ENCODE results near the gene FFAR3. TPM values are rescaled to one million over a fixed set of nuclear protein-coding genes. Genes with fewer than 3 reads are reported as not detected.
"Not testable (repeated sequence)": the region's sequence is repeated elsewhere in the genome, so short reads cannot be mapped to it uniquely, and the experiment has no call there.

FFAR3 gene
- total RNA-seq, 1 donor from 2014 or later: not detected

DNA sequence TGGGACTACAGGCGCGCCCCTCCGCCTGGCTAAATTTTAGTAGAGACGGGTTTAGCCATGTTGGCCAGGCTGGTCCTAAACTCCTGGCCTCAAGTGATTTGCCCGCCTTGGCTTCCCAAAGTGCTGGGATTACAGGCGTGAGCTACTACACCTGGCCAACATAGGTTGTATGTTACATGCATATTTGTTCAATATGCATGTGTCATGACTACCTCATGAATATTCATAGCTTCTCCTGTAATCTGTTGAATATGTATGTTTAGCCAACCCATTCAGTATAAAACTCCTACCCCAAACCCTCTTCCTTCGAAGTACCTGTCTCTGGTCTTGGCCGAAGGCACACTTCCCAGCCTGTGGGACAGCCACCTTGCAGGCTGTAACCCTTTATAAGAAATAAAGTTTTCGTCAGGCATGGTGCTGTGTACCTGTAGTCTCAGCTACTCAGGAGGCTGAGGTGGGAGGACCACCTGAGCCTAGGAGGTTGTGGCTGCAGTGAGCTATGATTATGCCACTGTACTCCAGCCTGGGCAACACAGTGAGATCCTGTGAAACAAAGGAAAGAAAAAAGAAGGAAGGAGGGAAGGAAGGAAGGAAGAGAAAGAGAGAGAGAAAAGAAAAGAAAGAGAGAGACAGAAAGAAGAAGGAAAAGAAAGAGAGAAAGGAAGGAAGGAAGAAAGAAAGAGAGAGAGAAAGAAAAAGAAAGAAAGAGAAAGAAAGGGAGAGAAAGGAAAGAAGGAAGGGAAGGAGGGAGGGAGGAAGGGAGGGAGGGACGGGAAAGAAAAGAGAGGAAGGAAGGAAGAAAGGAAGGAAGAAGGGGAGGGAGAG is 41.9 kb downstream of the FFAR3 start:
- intact Hi-C loops (cut with DNase I): no loop called here
- H3K4me1 ChIP-seq: no peaks in the 10 kb centered on the region
- no peaks in the 10 kb centered on the region for H3K9me3 ChIP-seq
- no peak overlapping the region for H3K27ac ChIP-seq
- no peaks in the 10 kb centered on the region for H3K36me3 ChIP-seq
- DNase-seq (no peak), ATAC-seq (no peak)
- TF ChIP-seq, protein P1, sequence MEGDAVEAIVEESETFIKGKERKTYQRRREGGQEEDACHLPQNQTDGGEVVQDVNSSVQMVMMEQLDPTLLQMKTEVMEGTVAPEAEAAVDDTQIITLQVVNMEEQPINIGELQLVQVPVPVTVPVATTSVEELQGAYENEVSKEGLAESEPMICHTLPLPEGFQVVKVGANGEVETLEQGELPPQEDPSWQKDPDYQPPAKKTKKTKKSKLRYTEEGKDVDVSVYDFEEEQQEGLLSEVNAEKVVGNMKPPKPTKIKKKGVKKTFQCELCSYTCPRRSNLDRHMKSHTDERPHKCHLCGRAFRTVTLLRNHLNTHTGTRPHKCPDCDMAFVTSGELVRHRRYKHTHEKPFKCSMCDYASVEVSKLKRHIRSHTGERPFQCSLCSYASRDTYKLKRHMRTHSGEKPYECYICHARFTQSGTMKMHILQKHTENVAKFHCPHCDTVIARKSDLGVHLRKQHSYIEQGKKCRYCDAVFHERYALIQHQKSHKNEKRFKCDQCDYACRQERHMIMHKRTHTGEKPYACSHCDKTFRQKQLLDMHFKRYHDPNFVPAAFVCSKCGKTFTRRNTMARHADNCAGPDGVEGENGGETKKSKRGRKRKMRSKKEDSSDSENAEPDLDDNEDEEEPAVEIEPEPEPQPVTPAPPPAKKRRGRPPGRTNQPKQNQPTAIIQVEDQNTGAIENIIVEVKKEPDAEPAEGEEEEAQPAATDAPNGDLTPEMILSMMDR (IDR thresholded peaks at IDR 0.05): no peak
- no peak overlapping the region for H3K4me3 ChIP-seq
- H3K27me3 ChIP-seq (ENCODE audit: low read depth): no peaks in the 10 kb centered on the region

DNA sequence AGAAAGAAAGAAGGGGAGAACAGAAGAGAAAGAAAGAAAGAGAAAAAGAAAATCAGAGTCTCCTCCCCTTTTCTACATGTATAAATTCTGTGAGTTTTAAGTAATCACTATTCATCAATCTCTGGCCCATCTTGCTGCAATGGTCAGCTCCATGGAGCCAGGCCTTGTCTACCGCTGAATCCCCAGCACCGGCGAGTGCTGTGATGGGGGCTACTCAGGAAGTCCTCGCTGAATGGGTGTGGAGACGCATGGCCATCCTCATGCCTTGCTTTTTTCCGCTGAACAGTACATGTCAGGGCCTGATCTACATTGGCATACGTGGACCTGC is 42.5 kb downstream of the FFAR3 start:
- H3K27me3 ChIP-seq (ENCODE audit: low read depth): no peaks in the 10 kb centered on the region
- no peak for DNase-seq
- TF ChIP-seq, protein P1 (IDR thresholded peaks at IDR 0.05): no peak
- no peak for ATAC-seq
- H3K9me3 ChIP-seq: no peaks in the 10 kb centered on the region
- H3K4me3 ChIP-seq: no peak overlapping the region
- H3K4me1 ChIP-seq: no peaks in the 10 kb centered on the region
- intact Hi-C loops (cut with DNase I): no loop called here
- no peak overlapping the region for H3K27ac ChIP-seq
- no peaks in the 10 kb centered on the region for H3K36me3 ChIP-seq

DNA sequence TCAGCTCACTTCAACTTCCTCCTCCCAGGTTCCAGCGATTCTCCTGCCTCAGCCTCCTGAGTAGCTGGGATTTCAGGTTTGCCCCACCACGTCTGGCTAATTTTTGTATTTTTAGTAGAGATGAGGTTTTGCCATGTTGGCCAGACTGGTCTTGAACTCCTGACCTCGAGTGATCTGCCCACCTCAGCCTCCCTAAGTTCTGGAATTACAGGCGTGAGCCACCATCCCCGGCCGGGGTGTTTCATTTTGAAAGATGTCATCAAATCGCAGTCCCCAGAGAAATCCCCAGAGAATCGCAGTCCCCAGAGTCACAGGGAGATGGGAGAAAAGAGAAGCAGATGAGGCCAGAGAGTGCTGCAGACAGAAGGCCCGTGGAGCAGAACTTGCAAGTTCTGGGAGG is 43.2 kb downstream of the FFAR3 start:
- H3K27me3 ChIP-seq (ENCODE audit: low read depth); H3K9me3 ChIP-seq; DNase-seq; H3K4me1 ChIP-seq; H3K36me3 ChIP-seq; intact Hi-C loops (cut with DNase I); H3K4me3 ChIP-seq; H3K27ac ChIP-seq; ATAC-seq: not testable (repeated sequence)

DNA sequence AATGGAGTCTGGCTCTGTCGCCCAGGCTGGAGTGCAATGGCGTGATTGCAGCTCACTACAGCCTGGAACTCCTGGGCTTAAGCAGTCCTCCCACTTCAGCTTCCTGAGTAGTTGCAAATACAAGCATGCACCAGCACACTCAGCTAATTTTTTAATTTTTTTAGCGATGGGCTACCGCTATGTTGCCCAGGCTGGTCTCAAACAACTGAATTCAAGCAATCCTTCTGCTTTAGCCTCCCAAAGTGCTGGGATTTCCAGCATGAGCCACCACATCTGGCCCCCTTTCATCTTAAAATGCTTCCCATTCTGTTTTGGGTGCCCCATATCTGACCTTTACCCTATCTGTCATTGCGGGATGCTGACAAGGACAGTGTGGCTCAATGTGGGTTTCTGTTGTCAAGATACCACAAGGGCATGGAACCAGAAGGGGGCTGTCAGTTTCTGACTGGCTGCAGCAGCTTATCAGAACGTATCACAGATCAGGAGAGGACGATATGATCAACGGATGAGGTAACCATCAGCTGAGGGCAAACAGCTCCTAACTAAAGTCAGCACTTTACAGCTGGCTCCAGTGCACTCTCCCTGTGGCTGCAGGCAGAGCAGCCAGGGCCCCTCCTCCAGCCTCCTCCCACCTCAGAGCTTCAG is 45.0 kb downstream of the FFAR3 start:
- intact Hi-C loops (cut with DNase I): no loop called here
- H3K27me3 ChIP-seq (ENCODE audit: low read depth): no peaks in the 10 kb centered on the region
- no peaks in the 10 kb centered on the region for H3K36me3 ChIP-seq
- no peak overlapping the region for H3K27ac ChIP-seq
- no peak for ATAC-seq
- H3K4me3 ChIP-seq: no peak overlapping the region
- no peaks in the 10 kb centered on the region for H3K4me1 ChIP-seq
- H3K9me3 ChIP-seq: no peaks in the 10 kb centered on the region
- no peak for DNase-seq
- TF ChIP-seq, protein P1 (IDR thresholded peaks at IDR 0.05): no peak

DNA sequence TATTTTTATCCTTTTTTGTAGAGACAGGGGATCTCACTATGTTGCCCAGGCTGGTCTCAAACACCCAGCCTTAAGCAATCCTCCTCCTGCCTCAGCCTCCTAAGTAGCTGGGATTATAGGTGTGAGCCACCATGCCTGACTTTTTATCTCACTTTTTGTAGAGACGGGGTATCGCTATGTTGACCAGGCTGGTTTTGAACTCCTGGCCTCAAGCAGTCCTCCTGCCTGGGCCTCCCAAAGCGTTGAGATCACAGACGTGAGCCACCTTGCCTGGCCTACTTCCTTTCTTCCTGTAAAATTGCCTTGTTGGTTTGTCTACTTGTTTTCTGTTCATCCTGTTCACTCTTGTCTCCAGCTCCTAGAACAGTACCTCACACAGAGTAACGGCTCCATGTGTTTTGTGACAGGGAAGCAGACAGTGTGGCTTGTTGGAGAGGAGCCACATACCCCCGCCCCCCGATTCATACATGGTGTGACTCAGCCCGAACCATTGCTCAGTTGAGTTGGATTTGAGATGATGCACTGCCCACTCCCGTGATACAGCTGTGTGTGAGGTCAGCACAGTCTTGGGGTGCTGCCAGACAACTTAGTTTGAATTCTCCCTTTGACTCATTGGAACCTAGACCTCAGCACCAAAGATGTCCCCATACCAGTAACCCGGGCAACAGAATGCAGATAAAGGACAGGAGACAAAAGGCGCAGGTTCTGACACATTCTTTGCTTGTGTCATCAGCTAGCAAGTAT is 46.8 kb downstream of the FFAR3 start:
- Histone ChIP-seq H3K27ac (no peak overlapping the region), H3K27me3 (ENCODE audit: low read depth) (no peaks in the 10 kb centered on the region), H3K4me1 (no peaks in the 10 kb centered on the region), H3K9me3 (no peaks in the 10 kb centered on the region), H3K36me3 (no peaks in the 10 kb centered on the region), H3K4me3 (no peak overlapping the region)
- intact Hi-C loops (cut with DNase I): no loop called here
- ATAC-seq (peak in 1 of 2 donors; percentile 48), DNase-seq (no peak)
- TF ChIP-seq, protein P1 (IDR thresholded peaks at IDR 0.05): no peak
